ENCODE results near the gene NRXN3. TPM values are rescaled to one million over a fixed set of nuclear protein-coding genes. Genes with fewer than 3 reads are reported as not detected.

Gene NRXN3
- total and polyA plus RNA-seq, 4 donors, result 0.07 to 1.2 (median 0.23) TPM

- Histone ChIP-seq H3K4me3 (ENCODE audit: low read depth in 1 of 3, low read length in 3 of 3) (no peak overlapping the region), H3K36me3 (ENCODE audit: control insufficient read depth in 4 of 4, insufficient read depth in 3 of 4, low read depth in 1 of 4, low read length in 3 of 4) (no peaks in the 10 kb centered on the region)
- 41% methylated on average over 3 of the region's 3 CpGs for WGBS
Observed at GRCh38 chr14:78446807-78447206, 276.6 kb downstream of the NRXN3 start.

DNA sequence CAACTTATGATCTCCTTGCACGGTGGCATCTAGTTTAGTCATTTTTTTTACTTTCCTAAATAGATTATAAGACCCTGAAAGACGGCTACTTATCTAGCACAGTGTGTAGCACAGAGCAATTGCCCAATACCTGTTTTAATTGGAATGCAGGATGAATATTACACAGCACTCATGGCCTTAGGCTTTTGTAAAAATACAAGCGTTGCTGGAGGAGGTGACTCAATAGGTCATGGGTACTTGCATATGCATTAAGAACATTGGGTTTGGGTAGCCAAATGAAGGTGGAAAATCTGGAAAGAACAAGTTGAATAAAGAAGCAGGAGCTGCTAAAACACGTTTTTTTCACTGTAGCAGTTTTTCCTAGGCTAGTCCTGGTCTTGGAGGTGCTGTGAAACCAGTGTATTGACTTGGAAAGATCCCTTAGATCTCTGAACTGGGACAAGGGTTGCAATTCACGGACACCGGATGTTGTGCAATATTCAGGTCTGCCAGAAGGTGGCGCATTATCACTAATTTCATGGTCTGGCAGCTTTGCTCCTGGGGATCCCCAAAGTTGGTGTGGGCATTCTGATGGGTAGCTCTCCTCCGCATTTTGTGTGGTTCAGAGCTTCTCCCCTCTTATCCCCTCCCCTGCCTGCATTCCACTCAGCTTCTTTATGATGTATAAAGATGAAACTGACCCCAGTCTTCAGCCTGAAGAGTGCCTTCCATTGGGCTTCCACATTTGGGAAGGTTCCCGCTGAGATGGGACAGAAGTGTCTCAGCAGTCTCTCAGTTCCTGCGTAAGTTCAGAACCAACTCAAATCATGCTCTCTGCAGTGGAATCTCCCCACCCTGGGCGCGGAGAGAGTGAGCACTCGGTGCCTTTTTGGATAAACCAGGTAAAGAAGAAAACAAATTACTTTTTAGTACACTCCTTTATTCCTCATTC lies 278.3 kb downstream of the NRXN3 start:
- Histone ChIP-seq H3K27me3 (ENCODE audit: control insufficient read depth in 4 of 4, insufficient read depth in 4 of 4, low read length in 3 of 4) (no peaks in the 10 kb centered on the region), H3K9ac (ENCODE audit: low read depth in 1 of 2, low read length in 2 of 2) (no peak overlapping the region), H3K4me1 (ENCODE audit: control insufficient read depth in 4 of 4, insufficient read depth in 4 of 4, low read length in 3 of 4) (no peaks in the 10 kb centered on the region), H3K27ac (ENCODE audit: low read depth in 1 of 2, low read length in 2 of 2) (no peak overlapping the region), H3K9me3 (ENCODE audit: control insufficient read depth in 4 of 4, low read length in 3 of 4) (no peaks in the 10 kb centered on the region), H3K4me3 (ENCODE audit: low read depth in 1 of 3, low read length in 3 of 3) (no peak overlapping the region), H3K36me3 (ENCODE audit: control insufficient read depth in 4 of 4, insufficient read depth in 3 of 4, low read depth in 1 of 4, low read length in 3 of 4) (no peaks in the 10 kb centered on the region)
- TF ChIP-seq FOXA1 (IDR thresholded peaks at IDR 0.05), result no peak
- no peak for TF ChIP-seq NR2F2 (IDR thresholded peaks at IDR 0.05)
- TF ChIP-seq, protein P1, sequence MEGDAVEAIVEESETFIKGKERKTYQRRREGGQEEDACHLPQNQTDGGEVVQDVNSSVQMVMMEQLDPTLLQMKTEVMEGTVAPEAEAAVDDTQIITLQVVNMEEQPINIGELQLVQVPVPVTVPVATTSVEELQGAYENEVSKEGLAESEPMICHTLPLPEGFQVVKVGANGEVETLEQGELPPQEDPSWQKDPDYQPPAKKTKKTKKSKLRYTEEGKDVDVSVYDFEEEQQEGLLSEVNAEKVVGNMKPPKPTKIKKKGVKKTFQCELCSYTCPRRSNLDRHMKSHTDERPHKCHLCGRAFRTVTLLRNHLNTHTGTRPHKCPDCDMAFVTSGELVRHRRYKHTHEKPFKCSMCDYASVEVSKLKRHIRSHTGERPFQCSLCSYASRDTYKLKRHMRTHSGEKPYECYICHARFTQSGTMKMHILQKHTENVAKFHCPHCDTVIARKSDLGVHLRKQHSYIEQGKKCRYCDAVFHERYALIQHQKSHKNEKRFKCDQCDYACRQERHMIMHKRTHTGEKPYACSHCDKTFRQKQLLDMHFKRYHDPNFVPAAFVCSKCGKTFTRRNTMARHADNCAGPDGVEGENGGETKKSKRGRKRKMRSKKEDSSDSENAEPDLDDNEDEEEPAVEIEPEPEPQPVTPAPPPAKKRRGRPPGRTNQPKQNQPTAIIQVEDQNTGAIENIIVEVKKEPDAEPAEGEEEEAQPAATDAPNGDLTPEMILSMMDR (IDR thresholded peaks at IDR 0.05; ENCODE audit: low read depth, low read length, missing input control), result peak; percentile 67
- TF ChIP-seq TAF1 (conservative IDR thresholded peaks at IDR 0.05), result no peak
- TF ChIP-seq EGR1 (IDR thresholded peaks at IDR 0.05; ENCODE audit: low read depth in 2 of 2), result no peak
- no peak for TF ChIP-seq ZBTB33 (IDR thresholded peaks at IDR 0.05)
- no peak for TF ChIP-seq FOXA2 (IDR thresholded peaks at IDR 0.05)
- TF ChIP-seq ATF3 (IDR thresholded peaks at IDR 0.05), result no peak
- TF ChIP-seq, protein P2, sequence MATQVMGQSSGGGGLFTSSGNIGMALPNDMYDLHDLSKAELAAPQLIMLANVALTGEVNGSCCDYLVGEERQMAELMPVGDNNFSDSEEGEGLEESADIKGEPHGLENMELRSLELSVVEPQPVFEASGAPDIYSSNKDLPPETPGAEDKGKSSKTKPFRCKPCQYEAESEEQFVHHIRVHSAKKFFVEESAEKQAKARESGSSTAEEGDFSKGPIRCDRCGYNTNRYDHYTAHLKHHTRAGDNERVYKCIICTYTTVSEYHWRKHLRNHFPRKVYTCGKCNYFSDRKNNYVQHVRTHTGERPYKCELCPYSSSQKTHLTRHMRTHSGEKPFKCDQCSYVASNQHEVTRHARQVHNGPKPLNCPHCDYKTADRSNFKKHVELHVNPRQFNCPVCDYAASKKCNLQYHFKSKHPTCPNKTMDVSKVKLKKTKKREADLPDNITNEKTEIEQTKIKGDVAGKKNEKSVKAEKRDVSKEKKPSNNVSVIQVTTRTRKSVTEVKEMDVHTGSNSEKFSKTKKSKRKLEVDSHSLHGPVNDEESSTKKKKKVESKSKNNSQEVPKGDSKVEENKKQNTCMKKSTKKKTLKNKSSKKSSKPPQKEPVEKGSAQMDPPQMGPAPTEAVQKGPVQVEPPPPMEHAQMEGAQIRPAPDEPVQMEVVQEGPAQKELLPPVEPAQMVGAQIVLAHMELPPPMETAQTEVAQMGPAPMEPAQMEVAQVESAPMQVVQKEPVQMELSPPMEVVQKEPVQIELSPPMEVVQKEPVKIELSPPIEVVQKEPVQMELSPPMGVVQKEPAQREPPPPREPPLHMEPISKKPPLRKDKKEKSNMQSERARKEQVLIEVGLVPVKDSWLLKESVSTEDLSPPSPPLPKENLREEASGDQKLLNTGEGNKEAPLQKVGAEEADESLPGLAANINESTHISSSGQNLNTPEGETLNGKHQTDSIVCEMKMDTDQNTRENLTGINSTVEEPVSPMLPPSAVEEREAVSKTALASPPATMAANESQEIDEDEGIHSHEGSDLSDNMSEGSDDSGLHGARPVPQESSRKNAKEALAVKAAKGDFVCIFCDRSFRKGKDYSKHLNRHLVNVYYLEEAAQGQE (IDR thresholded peaks at IDR 0.05), result no peak
- TF ChIP-seq RAD21 (IDR thresholded peaks at IDR 0.05), result peak; percentile 73 to 81
- no peak for TF ChIP-seq JUND (IDR thresholded peaks at IDR 0.05)
- TF ChIP-seq YY1 (IDR thresholded peaks at IDR 0.05), result no peak
- DNase-seq (ENCODE audit: low spot score), result peak; percentile 77
- 46% methylated on average over 13 of the region's 13 CpGs for WGBS

More at GRCh38 chr14:78446807-78447206, 276.6 kb downstream of the NRXN3 start:
- Histone ChIP-seq H3K4me1 (ENCODE audit: control insufficient read depth in 4 of 4, insufficient read depth in 4 of 4, low read length in 3 of 4) (no peaks in the 10 kb centered on the region), H3K9ac (ENCODE audit: low read depth in 1 of 2, low read length in 2 of 2) (no peak overlapping the region), H3K27ac (ENCODE audit: low read depth in 1 of 2, low read length in 2 of 2) (no peak overlapping the region), H3K27me3 (ENCODE audit: control insufficient read depth in 4 of 4, insufficient read depth in 4 of 4, low read length in 3 of 4) (no peaks in the 10 kb centered on the region), H3K9me3 (ENCODE audit: control insufficient read depth in 4 of 4, low read length in 3 of 4) (no peaks in the 10 kb centered on the region)
- TF ChIP-seq EGR1 (IDR thresholded peaks at IDR 0.05; ENCODE audit: low read depth in 2 of 2) (no peak), NR2F2 (IDR thresholded peaks at IDR 0.05) (no peak), YY1 (IDR thresholded peaks at IDR 0.05) (no peak), MAX (IDR thresholded peaks at IDR 0.05) (no peak)
- TF ChIP-seq, protein P2 (IDR thresholded peaks at IDR 0.05), result peak; percentile 94
- no peak for DNase-seq (ENCODE audit: low spot score)
